OCI-LY7 (cell line): ENCODE results near the gene NEDD8. TPM values are rescaled to one million over a fixed set of nuclear protein-coding genes. Genes with fewer than 3 reads are reported as not detected.

ENCODE experiments used
- BruUV-seq: library from RNA; stranded (reverse); fragments of 400-500 nt; replicated peaks from 2 replicates; lab custom pipeline; 2021; lab: Mats Ljungman, UMichigan
- CTCF ChIA-PET: fragments of 300-600 bp; sonication (Branson Sonifier 250); formaldehyde crosslinking; loops from one replicate; lab custom pipeline; 2022; ENCODE audit warnings: antibody characterized with exemption; ENCODE audit not compliant: unreplicated experiment; lab: Charles Lee
- POLR2A ChIA-PET: fragments of 300-600 bp; sonication (Branson Sonifier 250); formaldehyde crosslinking; loops from one replicate; lab custom pipeline; 2022; ENCODE audit warnings: antibody characterized with exemption; lab: Charles Lee
- DNase-seq: peaks from one replicate; pipeline ENCODE4 v3.0.0-alpha.2; 2015; ENCODE audit warnings: low spot score
- H2AFZ ChIP-seq: fragments of 200-600 bp; sonication (generic), shearing (Covaris generic); 2 replicates; pipeline ENCODE4 v1.6.1; 2014; ENCODE audit warnings: mild to moderate bottlenecking, antibody characterized with exemption, low read length, moderate library complexity
- H3K27ac ChIP-seq: fragments of 200-600 bp; sonication (generic); 2 replicates; pipeline ENCODE4 v1.5.1; 2014; ENCODE audit warnings: mixed run types, low read depth, mild to moderate bottlenecking, moderate library complexity, low read length, inconsistent platforms; ENCODE audit not compliant: poor library complexity, severe bottlenecking
- H3K36me3 ChIP-seq: fragments of 200-600 bp; sonication (generic); 2 replicates; pipeline ENCODE4 v1.6.1; 2014; ENCODE audit warnings: mild to moderate bottlenecking, antibody characterized with exemption, low read length, moderate library complexity, mixed read lengths; ENCODE audit not compliant: insufficient read depth
- H3K4me1 ChIP-seq: fragments of 200-600 bp; sonication (generic); 2 replicates; pipeline ENCODE4 v1.5.1; 2014; ENCODE audit warnings: mild to moderate bottlenecking, low read length; ENCODE audit not compliant: insufficient read depth, poor library complexity, severe bottlenecking
- H3K4me2 ChIP-seq: fragments of 200-600 bp; sonication (generic); 2 replicates; pipeline ENCODE4 v1.6.1; 2014; ENCODE audit warnings: mild to moderate bottlenecking, low read length
- H3K4me3 ChIP-seq: fragments of 200-600 bp; sonication (generic); 2 replicates; pipeline ENCODE4 v1.5.1; 2014; ENCODE audit warnings: mild to moderate bottlenecking, low read depth, low read length; ENCODE audit not compliant: poor library complexity, severe bottlenecking
- H3K79me2 ChIP-seq: fragments of 200-600 bp; sonication (generic); 2 replicates; pipeline ENCODE4 v1.6.1; 2016; ENCODE audit warnings: low read depth, mild to moderate bottlenecking, low read length, moderate library complexity, mixed read lengths; ENCODE audit not compliant: insufficient read depth
- H3K9me2 ChIP-seq: fragments of 200-600 bp; sonication (generic); 2 replicates; pipeline ENCODE4 v1.6.1; 2016; ENCODE audit warnings: mild to moderate bottlenecking, low read length, mixed read lengths; ENCODE audit not compliant: insufficient read depth
- H3K9me3 ChIP-seq: fragments of 200-600 bp; sonication (generic); 2 replicates; pipeline ENCODE4 v1.6.1; 2014; ENCODE audit warnings: mild to moderate bottlenecking, mixed run types, low read length, mixed read lengths
- H4K20me1 ChIP-seq: fragments of 200-600 bp; sonication (generic); 2 replicates; pipeline ENCODE4 v1.6.1; 2014; ENCODE audit warnings: mild to moderate bottlenecking, antibody characterized with exemption, low read length, moderate library complexity, mixed read lengths; ENCODE audit not compliant: insufficient read depth
- EZH2phosphoT487 ChIP-seq: fragments of 200-600 bp; sonication (generic); IDR thresholded peaks from 2 replicates; pipeline ENCODE4 v1.6.1; 2018; ENCODE audit warnings: low read depth, borderline replicate concordance, mild to moderate bottlenecking, mixed run types, antibody characterized with exemption, low read length, moderate library complexity, mixed read lengths
- intact Hi-C: fragments of 100-400 bp; cut with micrococcal nuclease; formaldehyde crosslinking; loops from one replicate; pipeline ENCODE4 v1.10.0; 2022; ENCODE audit not compliant: unreplicated experiment
- total RNA-seq, 2 experiments: library from RNA; depleted of rRNA in 1 of 2; stranded (reverse); fragments of >200 nt in 1 of 2; shearing (Covaris generic) in 1 of 2; gene quantifications; 2 replicates each; pipeline ENCODE4 v1.2.3, GENCODE V29; 2014 to 2022
- TF ChIP-seq, protein P1 (sequence below): fragments of 200-600 bp; sonication (generic); conservative IDR thresholded peaks from 2 replicates; pipeline ENCODE4 v1.5.1; 2014; ENCODE audit warnings: mild to moderate bottlenecking, antibody characterized with exemption, low read length, moderate library complexity, mixed read lengths

The NEDD8 gene
- total RNA-seq, 2 experiments from 2014 or later, result 167 to 174 TPM

- Histone ChIP-seq H3K4me3 (no peak overlapping the region), H3K27ac (no peak overlapping the region), H3K36me3 (peaks cover 70% of the 10 kb centered on the region), H2AFZ (no peak overlapping the region), H3K79me2 (peaks cover 11% of the 10 kb centered on the region; the same call in 1 of the 2 replicates), H3K4me2 (no peak overlapping the region), H3K9me2 (no peaks in the 10 kb centered on the region), H3K4me1 (peaks cover 16% of the 10 kb centered on the region), H3K9me3 (no peaks in the 10 kb centered on the region), H4K20me1 (no peaks in the 10 kb centered on the region)
- POLR2A ChIA-PET, result no interaction called here
- intact Hi-C loops, result no loop called here
- no TSS peak for BruUV-seq
- CTCF ChIA-PET, result no interaction called here
- DNase-seq, result no peak
- TF ChIP-seq, protein P1, sequence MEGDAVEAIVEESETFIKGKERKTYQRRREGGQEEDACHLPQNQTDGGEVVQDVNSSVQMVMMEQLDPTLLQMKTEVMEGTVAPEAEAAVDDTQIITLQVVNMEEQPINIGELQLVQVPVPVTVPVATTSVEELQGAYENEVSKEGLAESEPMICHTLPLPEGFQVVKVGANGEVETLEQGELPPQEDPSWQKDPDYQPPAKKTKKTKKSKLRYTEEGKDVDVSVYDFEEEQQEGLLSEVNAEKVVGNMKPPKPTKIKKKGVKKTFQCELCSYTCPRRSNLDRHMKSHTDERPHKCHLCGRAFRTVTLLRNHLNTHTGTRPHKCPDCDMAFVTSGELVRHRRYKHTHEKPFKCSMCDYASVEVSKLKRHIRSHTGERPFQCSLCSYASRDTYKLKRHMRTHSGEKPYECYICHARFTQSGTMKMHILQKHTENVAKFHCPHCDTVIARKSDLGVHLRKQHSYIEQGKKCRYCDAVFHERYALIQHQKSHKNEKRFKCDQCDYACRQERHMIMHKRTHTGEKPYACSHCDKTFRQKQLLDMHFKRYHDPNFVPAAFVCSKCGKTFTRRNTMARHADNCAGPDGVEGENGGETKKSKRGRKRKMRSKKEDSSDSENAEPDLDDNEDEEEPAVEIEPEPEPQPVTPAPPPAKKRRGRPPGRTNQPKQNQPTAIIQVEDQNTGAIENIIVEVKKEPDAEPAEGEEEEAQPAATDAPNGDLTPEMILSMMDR, result no peak
- no peak for TF ChIP-seq EZH2phosphoT487
Measured at GRCh38 chr14:24185026-24185425, 47.1 kb downstream of the NEDD8 start.

DNA sequence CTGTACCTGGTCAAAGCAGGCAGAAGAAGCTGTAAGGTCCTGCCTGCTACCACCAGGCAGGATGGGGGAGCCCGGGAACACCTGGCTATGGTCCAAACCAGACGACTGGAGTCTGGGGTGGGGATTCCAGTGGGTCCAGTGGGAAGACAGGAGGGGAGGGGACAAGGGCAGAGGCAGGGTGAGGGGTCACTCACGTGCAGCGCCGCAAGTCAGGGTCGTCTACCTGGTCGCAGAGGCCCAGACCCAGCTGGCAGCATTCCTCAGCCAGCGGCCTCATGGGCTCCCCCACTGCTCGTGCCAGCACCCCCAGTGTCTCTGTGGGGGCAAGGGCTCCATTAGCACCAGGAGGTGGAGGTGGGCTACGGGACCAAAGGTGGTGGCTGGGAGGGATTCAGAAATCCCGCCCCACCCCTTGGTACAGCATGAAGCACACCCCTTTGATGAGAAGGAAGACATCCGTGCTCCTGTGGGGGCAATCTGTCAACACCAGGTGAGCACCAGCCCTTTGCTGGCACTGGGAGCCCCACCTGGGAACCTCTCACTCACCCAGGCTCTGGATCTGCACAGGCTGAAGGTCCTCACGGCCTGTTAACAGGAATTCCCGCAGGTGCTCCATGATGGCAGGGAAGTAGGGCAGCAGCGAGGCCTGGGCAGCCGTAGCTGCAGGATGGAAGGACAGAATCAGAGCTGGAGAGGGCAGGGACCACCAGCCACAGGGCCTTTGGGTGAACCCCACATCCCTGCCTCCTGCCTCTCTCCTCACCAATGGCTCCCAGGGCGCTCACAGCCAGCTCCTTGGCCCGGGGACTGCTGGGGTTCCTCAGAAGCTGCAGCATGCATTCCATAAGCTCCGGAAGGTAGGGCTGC is 47.8 kb downstream of the NEDD8 start:
- no peak for DNase-seq
- Histone ChIP-seq H3K36me3 (peaks cover 74% of the 10 kb centered on the region), H2AFZ (no peak overlapping the region), H3K27ac (no peak overlapping the region), H3K79me2 (peaks cover 11% of the 10 kb centered on the region; the same call in 1 of the 2 replicates), H3K4me2 (no peak overlapping the region), H3K9me3 (no peaks in the 10 kb centered on the region), H4K20me1 (no peaks in the 10 kb centered on the region), H3K4me1 (peaks cover 15% of the 10 kb centered on the region), H3K4me3 (no peak overlapping the region), H3K9me2 (no peaks in the 10 kb centered on the region)
- ChIA-PET POLR2A (interaction anchor here (0.7 kb wide), 1 partner anchor 261 kb away, joined by 3 read pairs; no protein-coding TSS in a partner anchor), CTCF (no interaction called here)
- no TSS peak for BruUV-seq
- intact Hi-C loops, result no loop called here
- no peak for TF ChIP-seq EZH2phosphoT487
- TF ChIP-seq, protein P1, result no peak

DNA sequence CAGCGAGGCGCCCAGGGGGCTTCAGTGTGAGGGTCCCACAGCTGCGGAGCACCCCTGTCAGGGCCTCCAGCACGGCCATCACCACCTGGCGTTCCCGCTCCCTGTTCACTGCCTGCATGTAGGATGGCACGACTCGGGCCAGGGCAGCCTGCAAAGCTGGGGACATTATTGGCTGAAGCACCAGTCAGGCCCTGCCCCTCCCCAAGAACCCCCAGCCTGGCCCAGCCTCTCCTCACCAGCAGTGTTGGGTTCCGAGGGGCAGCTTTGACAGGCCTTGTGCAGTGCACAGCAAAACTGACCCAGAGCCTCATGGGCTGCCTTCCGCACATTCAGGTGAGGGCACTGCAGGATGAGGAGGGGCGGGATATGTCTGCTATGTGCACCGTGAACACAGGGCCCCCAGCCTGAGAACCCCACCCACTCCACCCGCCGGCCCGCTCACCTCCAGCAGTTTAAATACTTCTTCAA is 49.1 kb downstream of the NEDD8 start:
- no peak overlapping the region for H3K27ac ChIP-seq
- no peak overlapping the region for H2AFZ ChIP-seq
- intact Hi-C loops, result no loop called here
- no TSS peak for BruUV-seq
- CTCF ChIA-PET, result no interaction called here
- no peaks in the 10 kb centered on the region for H3K9me2 ChIP-seq
- no peak for TF ChIP-seq EZH2phosphoT487
- no peak for DNase-seq
- POLR2A ChIA-PET, result no interaction called here
- H3K36me3 ChIP-seq, result peaks cover 86% of the 10 kb centered on the region
- H3K4me3 ChIP-seq, result no peak overlapping the region
- H4K20me1 ChIP-seq, result no peaks in the 10 kb centered on the region
- peaks cover 9% of the 10 kb centered on the region for H3K4me1 ChIP-seq
- H3K79me2 ChIP-seq, result peaks cover 11% of the 10 kb centered on the region; the same call in 1 of the 2 replicates
- H3K9me3 ChIP-seq, result no peaks in the 10 kb centered on the region
- H3K4me2 ChIP-seq, result no peak overlapping the region
